Measurements from ENCODE around the gene WWC2.
A peak's percentile ranks its signal among the peaks of the same experiment; 100 is the strongest.

WWC2 gene

DNA sequence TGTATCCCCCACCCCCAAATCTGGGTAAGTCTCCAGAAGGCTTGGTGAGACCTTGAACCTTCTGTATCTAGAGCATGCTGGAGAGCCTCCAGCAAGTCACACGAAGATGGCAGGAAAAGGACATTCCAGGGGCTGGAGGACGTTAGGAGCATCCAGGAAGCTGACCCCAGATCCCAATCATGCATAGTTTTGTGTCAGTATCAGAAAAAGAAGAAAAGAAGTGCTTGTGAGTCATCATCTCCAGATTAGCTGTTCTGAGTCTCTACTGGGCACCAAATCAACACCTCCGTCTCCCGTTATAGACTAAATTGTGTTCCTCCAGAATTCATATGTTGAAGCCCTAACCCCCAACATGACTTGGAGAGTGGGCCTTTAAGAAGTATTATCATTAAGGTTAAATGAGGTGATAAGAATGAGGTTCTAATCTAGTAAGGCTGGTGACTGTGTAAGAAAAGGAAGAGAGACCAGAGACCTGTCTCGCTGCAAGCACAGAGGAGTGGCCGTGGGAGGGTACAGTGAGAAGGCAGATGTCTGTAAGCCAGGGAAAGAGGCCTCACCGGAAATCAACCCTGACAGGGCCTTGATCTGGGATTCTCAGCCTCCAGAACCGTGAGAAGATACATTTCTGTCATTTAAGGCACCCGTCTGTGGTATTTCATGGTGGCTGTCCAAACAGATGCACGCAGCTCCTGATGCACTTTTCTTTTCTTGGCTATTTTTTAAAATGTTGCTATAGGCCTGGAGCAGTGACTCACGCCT, 261.3 kb downstream of the WWC2 start:
- DNase-seq, result no peak
- H3K27ac ChIP-seq, result no peak overlapping the region
- no peak for TF ChIP-seq CTCF (IDR thresholded peaks at IDR 0.05; ENCODE audit: low read depth, low read length)
- no peaks in the 10 kb centered on the region for H3K36me3 ChIP-seq
- H3K4me3 ChIP-seq (ENCODE audit: low read depth, low read length), result no peak overlapping the region
- H3K9me3 ChIP-seq (ENCODE audit: severe bottlenecking), result no peaks in the 10 kb centered on the region
- H3K27me3 ChIP-seq (ENCODE audit: insufficient read depth, low read depth, severe bottlenecking), result no peaks in the 10 kb centered on the region

GRCh38 chr4:183362036-183362435, 263.0 kb downstream of the WWC2 start:
- Histone ChIP-seq H3K9me3 (ENCODE audit: severe bottlenecking) (no peaks in the 10 kb centered on the region), H3K4me3 (ENCODE audit: low read depth, low read length) (no peak overlapping the region), H3K27me3 (ENCODE audit: insufficient read depth, low read depth, severe bottlenecking) (no peaks in the 10 kb centered on the region), H3K36me3 (no peaks in the 10 kb centered on the region), H3K27ac (no peak overlapping the region)
- DNase-seq, result no peak
- no peak for TF ChIP-seq CTCF (IDR thresholded peaks at IDR 0.05; ENCODE audit: low read depth, low read length)

DNA sequence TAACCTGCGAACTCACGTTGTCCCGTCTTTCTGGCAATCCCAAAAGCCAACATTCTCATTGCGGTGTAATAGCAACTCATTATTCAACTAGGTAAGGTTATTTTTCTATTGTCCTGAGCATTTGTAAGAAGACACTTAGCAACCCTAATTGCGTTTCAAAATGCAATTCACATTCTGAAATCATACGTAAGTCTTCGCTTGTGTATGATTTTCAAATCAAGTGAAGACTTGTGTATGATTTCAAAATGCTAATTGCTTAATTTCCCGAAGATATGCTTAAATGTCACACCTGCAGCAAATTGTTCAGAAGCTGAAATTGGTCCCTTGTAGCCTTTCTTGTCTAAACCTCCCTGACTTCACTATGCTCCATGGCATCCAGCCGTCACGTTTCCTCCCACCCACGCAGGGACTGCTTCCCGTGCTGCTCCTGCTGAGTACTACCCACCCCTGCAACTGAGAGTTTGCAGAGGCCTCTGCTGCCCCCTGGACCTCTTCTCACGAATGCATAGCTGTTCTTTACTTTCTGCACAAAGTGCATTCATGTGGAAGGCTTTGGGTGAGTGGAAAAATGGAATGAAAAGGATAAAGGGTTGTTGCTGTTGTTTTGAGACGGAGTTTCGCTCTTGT, 264.0 kb downstream of the WWC2 start:
- Histone ChIP-seq H3K27ac (no peak overlapping the region), H3K4me3 (ENCODE audit: low read depth, low read length) (no peak overlapping the region), H3K36me3 (no peaks in the 10 kb centered on the region), H3K9me3 (ENCODE audit: severe bottlenecking) (no peaks in the 10 kb centered on the region), H3K27me3 (ENCODE audit: insufficient read depth, low read depth, severe bottlenecking) (no peaks in the 10 kb centered on the region)
- peak; percentile 41 for DNase-seq
- peak; percentile 49 for TF ChIP-seq CTCF (IDR thresholded peaks at IDR 0.05; ENCODE audit: low read depth, low read length)

DNA sequence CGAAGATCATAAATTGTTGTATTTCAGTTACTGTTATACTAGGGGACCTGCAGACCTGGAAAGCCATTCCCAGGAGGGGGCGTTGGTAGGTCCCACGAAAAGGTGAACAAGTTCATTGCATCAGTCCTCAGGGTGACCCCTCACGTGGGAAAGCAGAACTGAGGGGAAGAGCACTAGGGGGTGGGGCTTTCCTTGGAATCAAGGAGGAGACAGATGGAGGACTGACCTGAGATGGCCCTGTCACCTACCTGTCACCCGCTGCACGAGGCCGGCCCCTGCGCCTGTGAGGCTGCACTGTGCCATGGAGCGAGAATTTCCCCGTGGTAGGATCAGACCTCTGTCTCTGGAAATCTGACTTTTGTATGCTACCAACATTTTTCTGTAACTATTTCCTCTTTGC, 265.0 kb downstream of the WWC2 start:
- H3K4me3 ChIP-seq (ENCODE audit: low read depth, low read length), result peak overlapping the region; percentile 29
- DNase-seq, result peak; percentile 87
- H3K27ac ChIP-seq, result no peak overlapping the region
- H3K27me3 ChIP-seq (ENCODE audit: insufficient read depth, low read depth, severe bottlenecking), result no peaks in the 10 kb centered on the region
- TF ChIP-seq CTCF (IDR thresholded peaks at IDR 0.05; ENCODE audit: low read depth, low read length), result peak; percentile 32
- no peaks in the 10 kb centered on the region for H3K36me3 ChIP-seq
- H3K9me3 ChIP-seq (ENCODE audit: severe bottlenecking), result no peaks in the 10 kb centered on the region

DNA sequence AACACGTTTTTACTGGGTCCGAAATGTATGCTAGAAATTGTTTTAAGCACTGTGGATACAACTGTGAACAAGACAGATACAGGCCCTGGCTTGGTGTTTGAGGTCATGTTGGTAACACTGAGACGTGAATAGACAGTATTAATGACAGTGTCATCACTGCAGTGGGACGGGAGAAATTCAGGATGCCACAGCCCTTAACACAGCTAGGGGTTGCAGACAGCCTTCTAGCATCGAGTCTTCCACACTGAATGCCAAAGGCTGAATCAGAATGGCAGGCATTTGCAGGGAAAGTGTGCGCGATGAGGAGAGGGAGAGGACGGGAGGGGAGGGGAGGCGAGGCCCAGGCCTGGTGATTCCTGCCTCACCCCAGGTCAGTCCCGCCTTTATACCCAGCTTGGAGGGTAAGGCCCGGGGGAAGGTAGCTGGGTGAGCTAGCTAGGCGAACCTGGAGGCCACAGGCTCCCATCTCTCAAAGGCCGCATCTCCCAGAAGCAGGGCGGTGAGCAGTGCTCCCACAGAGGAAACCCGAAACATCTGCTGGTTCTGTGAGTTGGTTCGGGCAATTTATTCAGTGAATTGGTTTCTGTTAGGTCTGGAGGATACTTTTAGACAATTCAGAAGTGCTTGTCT, 267.3 kb downstream of the WWC2 start:
- H3K27me3 ChIP-seq (ENCODE audit: insufficient read depth, low read depth, severe bottlenecking), result no peaks in the 10 kb centered on the region
- no peak for DNase-seq
- no peak overlapping the region for H3K27ac ChIP-seq
- no peak for TF ChIP-seq CTCF (IDR thresholded peaks at IDR 0.05; ENCODE audit: low read depth, low read length)
- H3K4me3 ChIP-seq (ENCODE audit: low read depth, low read length), result no peak overlapping the region
- no peaks in the 10 kb centered on the region for H3K9me3 ChIP-seq (ENCODE audit: severe bottlenecking)
- no peaks in the 10 kb centered on the region for H3K36me3 ChIP-seq
